ENCODE measurements around the gene JAZF1.

Gene JAZF1

DNA sequence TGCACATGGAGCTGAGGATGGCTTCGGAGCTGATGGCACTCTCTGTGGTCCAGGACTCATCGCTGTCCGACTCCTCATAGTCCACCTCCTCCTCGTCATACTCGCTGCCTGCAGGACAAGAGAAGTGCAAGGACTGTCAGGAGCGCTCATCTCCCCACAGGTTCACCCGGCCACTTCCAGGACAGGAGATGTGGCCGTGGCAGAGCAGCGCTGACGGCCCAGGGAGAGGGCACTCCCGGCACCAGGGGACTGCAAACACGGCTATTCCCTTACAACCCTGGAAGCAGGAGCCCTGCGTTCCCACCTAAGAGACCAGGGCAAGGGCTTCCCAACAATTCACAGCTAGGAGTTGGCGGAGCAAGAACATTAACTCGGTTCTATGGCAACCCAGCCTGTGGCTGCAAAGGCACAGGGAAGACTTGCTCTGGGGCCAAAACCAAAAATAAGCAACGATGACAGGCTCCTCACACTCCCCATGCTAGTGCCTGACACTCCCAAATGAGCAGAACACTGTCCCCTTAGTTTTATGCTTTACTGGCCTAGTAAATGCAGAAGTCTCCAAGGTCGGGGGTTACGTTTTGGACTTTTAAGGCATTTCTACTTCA lies 339.7 kb downstream of the JAZF1 start:
- Histone ChIP-seq H3K27ac (ENCODE audit: low read depth, low read length) (no peak overlapping the region), H3K27me3 (ENCODE audit: insufficient read depth, low read length) (no peaks in the 10 kb centered on the region), H3K79me2 (ENCODE audit: control insufficient read depth, insufficient read depth, low read length, unreplicated experiment) (no peaks in the 10 kb centered on the region), H3K4me1 (ENCODE audit: control insufficient read depth, insufficient read depth, low read length, unreplicated experiment) (no peaks in the 10 kb centered on the region), H2AFZ (ENCODE audit: low read length, unreplicated experiment) (no peak overlapping the region), H3K36me3 (ENCODE audit: insufficient read depth, low read length) (no peaks in the 10 kb centered on the region), H3K4me3 (ENCODE audit: low read depth, low read length) (no peak overlapping the region)

DNA sequence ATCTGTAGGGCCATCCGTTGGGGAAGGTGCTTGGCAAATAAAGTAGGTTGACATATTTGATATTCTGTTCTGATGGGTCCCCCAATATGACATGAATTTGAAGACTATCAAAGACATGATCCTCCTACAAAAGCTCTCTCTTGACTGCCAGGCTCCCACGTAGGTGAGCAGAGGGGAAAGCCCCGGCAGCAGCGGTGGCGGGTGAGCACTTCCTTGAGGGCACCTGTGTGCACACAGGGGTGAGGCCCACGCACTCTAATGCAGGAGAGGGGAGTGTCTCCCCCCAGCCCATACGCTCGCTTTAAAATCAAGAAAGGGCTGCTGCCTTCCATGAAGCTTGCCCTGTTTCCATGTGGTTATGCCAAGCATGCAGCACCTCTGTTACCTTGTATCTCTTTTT lies 340.3 kb downstream of the JAZF1 start:
- Histone ChIP-seq H3K79me2 (ENCODE audit: control insufficient read depth, insufficient read depth, low read length, unreplicated experiment) (no peaks in the 10 kb centered on the region), H3K4me1 (ENCODE audit: control insufficient read depth, insufficient read depth, low read length, unreplicated experiment) (no peaks in the 10 kb centered on the region), H3K27me3 (ENCODE audit: insufficient read depth, low read length) (no peaks in the 10 kb centered on the region), H2AFZ (ENCODE audit: low read length, unreplicated experiment) (no peak overlapping the region), H3K4me3 (ENCODE audit: low read depth, low read length) (no peak overlapping the region), H3K27ac (ENCODE audit: low read depth, low read length) (no peak overlapping the region), H3K36me3 (ENCODE audit: insufficient read depth, low read length) (no peaks in the 10 kb centered on the region)

DNA sequence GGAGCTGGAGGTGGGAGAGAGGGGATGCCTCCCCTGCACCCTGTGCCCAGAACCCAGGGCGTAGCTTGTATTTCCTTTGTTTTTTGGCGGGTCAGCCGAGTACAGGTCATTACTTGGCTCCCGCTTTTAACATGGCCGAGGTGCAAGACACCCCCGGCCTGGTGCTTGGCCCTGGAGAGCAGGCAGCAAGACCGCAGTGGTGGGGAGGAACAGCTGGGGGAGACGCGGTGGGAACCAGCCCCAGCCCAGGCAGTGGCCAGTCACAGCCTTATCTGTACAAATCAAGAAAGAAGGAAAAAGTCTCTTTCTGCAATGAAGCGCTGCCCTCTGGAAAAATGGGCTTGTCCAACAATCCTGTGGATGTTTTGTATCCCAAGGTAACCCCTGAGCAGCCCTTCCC lies 341.5 kb downstream of the JAZF1 start:
- Histone ChIP-seq H3K36me3 (ENCODE audit: insufficient read depth, low read length) (no peaks in the 10 kb centered on the region), H3K79me2 (ENCODE audit: control insufficient read depth, insufficient read depth, low read length, unreplicated experiment) (no peaks in the 10 kb centered on the region), H2AFZ (ENCODE audit: low read length, unreplicated experiment) (no peak overlapping the region), H3K27me3 (ENCODE audit: insufficient read depth, low read length) (no peaks in the 10 kb centered on the region), H3K4me3 (ENCODE audit: low read depth, low read length) (no peak overlapping the region), H3K27ac (ENCODE audit: low read depth, low read length) (no peak overlapping the region), H3K4me1 (ENCODE audit: control insufficient read depth, insufficient read depth, low read length, unreplicated experiment) (no peaks in the 10 kb centered on the region)

DNA sequence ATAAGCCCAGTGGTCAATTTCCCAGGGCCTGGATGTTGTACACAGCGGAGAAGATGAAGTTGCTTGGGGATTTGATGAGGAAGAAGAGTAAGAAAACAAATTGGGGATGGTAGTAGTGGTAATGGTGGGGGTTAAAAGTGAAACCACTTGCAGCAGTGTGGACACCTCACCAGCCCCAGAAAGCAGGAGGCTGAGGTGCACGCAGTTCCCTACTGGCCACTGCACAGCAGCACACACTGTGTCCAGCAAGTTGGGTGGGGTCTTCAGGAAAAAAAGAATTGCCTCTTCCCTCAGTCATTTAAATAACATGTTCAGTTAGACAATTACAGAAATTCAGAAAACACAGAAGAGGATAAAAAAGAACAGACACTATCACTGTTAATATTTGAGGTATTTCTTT lies 344.1 kb downstream of the JAZF1 start:
- Histone ChIP-seq H3K27me3 (ENCODE audit: insufficient read depth, low read length) (no peaks in the 10 kb centered on the region), H3K27ac (ENCODE audit: low read depth, low read length) (no peak overlapping the region), H3K4me3 (ENCODE audit: low read depth, low read length) (no peak overlapping the region), H3K36me3 (ENCODE audit: insufficient read depth, low read length) (peaks cover 4% of the 10 kb centered on the region), H3K79me2 (ENCODE audit: control insufficient read depth, insufficient read depth, low read length, unreplicated experiment) (no peaks in the 10 kb centered on the region), H3K4me1 (ENCODE audit: control insufficient read depth, insufficient read depth, low read length, unreplicated experiment) (no peaks in the 10 kb centered on the region), H2AFZ (ENCODE audit: low read length, unreplicated experiment) (no peak overlapping the region)

DNA sequence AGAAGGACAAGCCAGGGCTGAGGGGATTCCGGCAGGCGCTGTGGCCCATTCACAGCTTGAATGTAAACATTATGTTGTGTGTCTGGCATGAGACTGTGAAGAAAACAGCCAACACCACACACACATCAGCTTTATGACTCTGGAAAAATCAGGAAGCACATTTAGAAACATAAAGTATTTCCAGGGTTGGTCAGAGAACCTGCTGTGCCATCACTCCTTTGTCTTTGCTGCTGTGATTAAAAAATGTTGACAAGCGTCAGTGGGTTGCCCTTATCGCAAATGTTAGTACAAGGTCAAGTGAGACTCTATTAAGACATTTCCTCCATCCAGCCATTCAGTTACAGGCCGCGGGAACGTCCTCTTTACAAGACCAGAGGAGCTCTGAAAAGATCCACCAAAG lies 345.2 kb downstream of the JAZF1 start:
- no peak overlapping the region for H3K27ac ChIP-seq (ENCODE audit: low read depth, low read length)
- H3K4me3 ChIP-seq (ENCODE audit: low read depth, low read length) = no peak overlapping the region
- H3K27me3 ChIP-seq (ENCODE audit: insufficient read depth, low read length) = no peaks in the 10 kb centered on the region
- H3K79me2 ChIP-seq (ENCODE audit: control insufficient read depth, insufficient read depth, low read length, unreplicated experiment) = no peaks in the 10 kb centered on the region
- H3K36me3 ChIP-seq (ENCODE audit: insufficient read depth, low read length) = peaks cover 4% of the 10 kb centered on the region
- no peak overlapping the region for H2AFZ ChIP-seq (ENCODE audit: low read length, unreplicated experiment)
- H3K4me1 ChIP-seq (ENCODE audit: control insufficient read depth, insufficient read depth, low read length, unreplicated experiment) = no peaks in the 10 kb centered on the region

DNA sequence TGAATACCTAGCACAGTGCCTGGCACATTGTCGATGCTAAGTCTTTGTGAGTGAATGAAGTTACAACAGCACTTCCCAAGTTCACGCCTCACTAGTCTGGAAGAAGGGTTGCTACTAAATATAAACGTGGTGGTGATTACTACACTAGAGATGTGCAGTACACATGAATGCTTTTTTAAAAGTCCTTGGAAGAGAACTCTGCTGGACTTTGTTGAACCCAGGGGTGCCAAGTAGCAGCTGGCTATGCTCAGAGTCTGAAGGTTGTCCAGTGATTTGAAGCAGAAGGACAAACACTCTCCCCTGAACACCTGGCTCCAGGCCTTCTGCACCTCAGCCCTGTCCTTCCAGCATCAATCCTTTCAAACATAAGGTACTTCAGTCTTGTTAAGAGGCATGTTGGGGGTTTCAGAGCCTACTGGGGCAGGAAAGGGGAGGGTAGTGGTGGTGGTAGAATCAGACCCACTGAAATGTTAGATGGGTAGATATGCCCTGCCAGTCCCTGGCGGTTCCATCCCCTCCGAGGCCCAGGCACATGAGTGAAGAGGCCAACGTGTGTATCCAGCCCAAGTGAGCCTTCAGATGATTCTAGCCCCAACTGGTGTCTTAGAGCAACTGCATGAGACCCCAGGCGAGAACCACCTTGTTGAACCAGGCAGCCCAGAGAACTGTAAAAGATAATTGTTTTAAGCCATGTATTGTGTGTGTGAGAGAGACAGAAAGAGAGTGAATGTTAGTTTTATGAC lies 346.2 kb downstream of the JAZF1 start:
- H3K4me3 ChIP-seq (ENCODE audit: low read depth, low read length) = no peak overlapping the region
- H3K79me2 ChIP-seq (ENCODE audit: control insufficient read depth, insufficient read depth, low read length, unreplicated experiment) = no peaks in the 10 kb centered on the region
- no peak overlapping the region for H2AFZ ChIP-seq (ENCODE audit: low read length, unreplicated experiment)
- no peak overlapping the region for H3K27ac ChIP-seq (ENCODE audit: low read depth, low read length)
- H3K4me1 ChIP-seq (ENCODE audit: control insufficient read depth, insufficient read depth, low read length, unreplicated experiment) = no peaks in the 10 kb centered on the region
- peaks cover 4% of the 10 kb centered on the region for H3K36me3 ChIP-seq (ENCODE audit: insufficient read depth, low read length)
- H3K27me3 ChIP-seq (ENCODE audit: insufficient read depth, low read length) = no peaks in the 10 kb centered on the region

DNA sequence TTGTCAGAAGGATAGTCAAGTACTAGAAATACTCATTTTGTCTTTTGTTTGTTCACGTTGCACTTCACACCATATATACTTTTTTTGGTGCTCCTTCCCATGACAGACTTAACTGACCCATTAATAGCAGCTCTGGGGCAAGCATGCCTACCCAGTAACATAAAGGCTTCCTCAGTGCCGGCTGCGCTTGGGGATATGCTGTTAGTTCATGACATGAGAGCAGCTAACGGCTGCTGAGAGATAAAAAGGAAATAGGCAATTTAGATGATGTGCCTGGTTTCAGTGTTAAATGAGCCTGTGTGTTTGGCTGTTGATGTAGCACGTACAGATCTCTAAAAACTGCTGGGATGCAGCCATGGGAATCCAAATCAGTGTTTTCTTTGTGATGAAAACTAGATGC lies 354.2 kb downstream of the JAZF1 start:
- H3K27me3 ChIP-seq (ENCODE audit: insufficient read depth, low read length) = no peaks in the 10 kb centered on the region
- no peak overlapping the region for H3K27ac ChIP-seq (ENCODE audit: low read depth, low read length)
- no peak overlapping the region for H3K4me3 ChIP-seq (ENCODE audit: low read depth, low read length)
- H3K79me2 ChIP-seq (ENCODE audit: control insufficient read depth, insufficient read depth, low read length, unreplicated experiment) = no peaks in the 10 kb centered on the region
- no peak overlapping the region for H2AFZ ChIP-seq (ENCODE audit: low read length, unreplicated experiment)
- H3K36me3 ChIP-seq (ENCODE audit: insufficient read depth, low read length) = 0 out of 2 replicates have a peak, but pooled peaks cover 6% of the 10 kb centered on the region
- no peaks in the 10 kb centered on the region for H3K4me1 ChIP-seq (ENCODE audit: control insufficient read depth, insufficient read depth, low read length, unreplicated experiment)

DNA sequence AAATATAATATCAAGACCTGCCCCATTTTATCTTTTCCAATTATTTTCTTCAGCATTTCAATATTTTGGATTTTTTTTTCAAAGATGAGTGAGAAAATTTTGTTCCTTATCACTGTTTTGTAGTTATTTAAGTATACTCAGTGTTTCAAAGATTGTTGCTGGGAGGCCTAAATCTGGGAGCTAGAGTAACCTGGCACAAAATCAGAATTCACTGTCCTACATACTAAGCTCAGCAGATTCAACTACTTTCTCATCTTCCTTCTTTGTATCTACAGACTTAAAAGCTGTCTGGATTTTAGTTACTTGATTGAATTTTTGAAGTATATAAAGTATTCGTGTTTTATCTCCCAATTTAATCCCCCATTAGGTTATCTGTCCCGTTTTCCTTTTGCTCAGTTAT lies 354.7 kb downstream of the JAZF1 start:
- no peaks in the 10 kb centered on the region for H3K79me2 ChIP-seq (ENCODE audit: control insufficient read depth, insufficient read depth, low read length, unreplicated experiment)
- H3K27me3 ChIP-seq (ENCODE audit: insufficient read depth, low read length) = no peaks in the 10 kb centered on the region
- peaks cover 6% of the 10 kb centered on the region; the same call in 1 of the 2 replicates for H3K36me3 ChIP-seq (ENCODE audit: insufficient read depth, low read length)
- no peak overlapping the region for H2AFZ ChIP-seq (ENCODE audit: low read length, unreplicated experiment)
- no peaks in the 10 kb centered on the region for H3K4me1 ChIP-seq (ENCODE audit: control insufficient read depth, insufficient read depth, low read length, unreplicated experiment)
- no peak overlapping the region for H3K27ac ChIP-seq (ENCODE audit: low read depth, low read length)
- H3K4me3 ChIP-seq (ENCODE audit: low read depth, low read length) = no peak overlapping the region

DNA sequence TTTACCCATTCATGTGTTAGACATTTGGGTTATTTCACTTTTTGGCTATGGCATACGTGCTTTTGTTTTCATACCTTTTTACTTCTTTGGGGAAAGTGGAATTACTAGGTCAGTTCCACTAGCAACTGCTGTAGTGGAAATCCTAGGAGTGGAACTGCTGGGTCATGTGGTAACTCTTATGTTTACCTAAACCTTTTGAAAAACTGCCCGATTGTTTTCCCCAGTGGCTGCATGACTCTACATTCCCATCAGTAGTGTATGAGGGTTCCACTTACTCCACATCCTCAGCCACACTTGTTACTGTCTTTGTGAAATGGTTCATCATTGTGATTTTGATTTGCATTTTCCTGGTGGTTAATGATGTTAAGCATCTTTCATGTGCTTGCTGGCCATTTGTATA lies 358.4 kb downstream of the JAZF1 start:
- no peak overlapping the region for H2AFZ ChIP-seq (ENCODE audit: low read length, unreplicated experiment)
- peaks cover under 1% of the 10 kb centered on the region; the same call in 1 of the 2 replicates for H3K36me3 ChIP-seq (ENCODE audit: insufficient read depth, low read length)
- no peak overlapping the region for H3K27ac ChIP-seq (ENCODE audit: low read depth, low read length)
- H3K79me2 ChIP-seq (ENCODE audit: control insufficient read depth, insufficient read depth, low read length, unreplicated experiment) = no peaks in the 10 kb centered on the region
- no peak overlapping the region for H3K4me3 ChIP-seq (ENCODE audit: low read depth, low read length)
- no peaks in the 10 kb centered on the region for H3K27me3 ChIP-seq (ENCODE audit: insufficient read depth, low read length)
- H3K4me1 ChIP-seq (ENCODE audit: control insufficient read depth, insufficient read depth, low read length, unreplicated experiment) = no peaks in the 10 kb centered on the region

DNA sequence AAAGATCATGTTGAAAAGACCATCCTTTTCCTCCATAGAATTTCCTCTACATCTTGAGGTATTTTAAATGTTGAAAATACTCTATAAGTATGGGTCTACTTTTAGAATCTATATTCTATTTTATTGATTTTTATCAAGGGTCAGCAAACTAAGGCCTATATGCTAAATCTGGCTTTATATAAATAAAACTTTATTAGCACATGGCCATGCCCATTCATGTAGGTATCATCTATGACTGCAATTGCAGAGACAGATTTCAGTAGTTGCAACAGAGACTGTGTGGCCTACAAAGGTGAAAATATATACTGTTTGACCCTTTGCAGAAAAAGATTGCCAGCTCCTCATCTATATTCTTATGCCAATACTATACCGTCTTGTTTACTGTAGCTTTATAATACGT lies 367.9 kb downstream of the JAZF1 start:
- Histone ChIP-seq H3K27ac (ENCODE audit: low read depth, low read length) (no peak overlapping the region), H3K4me1 (ENCODE audit: control insufficient read depth, insufficient read depth, low read length, unreplicated experiment) (peaks cover 15% of the 10 kb centered on the region), H2AFZ (ENCODE audit: low read length, unreplicated experiment) (no peak overlapping the region), H3K36me3 (ENCODE audit: insufficient read depth, low read length) (no peaks in the 10 kb centered on the region), H3K4me3 (ENCODE audit: low read depth, low read length) (no peak overlapping the region), H3K27me3 (ENCODE audit: insufficient read depth, low read length) (no peaks in the 10 kb centered on the region), H3K79me2 (ENCODE audit: control insufficient read depth, insufficient read depth, low read length, unreplicated experiment) (no peaks in the 10 kb centered on the region)

DNA sequence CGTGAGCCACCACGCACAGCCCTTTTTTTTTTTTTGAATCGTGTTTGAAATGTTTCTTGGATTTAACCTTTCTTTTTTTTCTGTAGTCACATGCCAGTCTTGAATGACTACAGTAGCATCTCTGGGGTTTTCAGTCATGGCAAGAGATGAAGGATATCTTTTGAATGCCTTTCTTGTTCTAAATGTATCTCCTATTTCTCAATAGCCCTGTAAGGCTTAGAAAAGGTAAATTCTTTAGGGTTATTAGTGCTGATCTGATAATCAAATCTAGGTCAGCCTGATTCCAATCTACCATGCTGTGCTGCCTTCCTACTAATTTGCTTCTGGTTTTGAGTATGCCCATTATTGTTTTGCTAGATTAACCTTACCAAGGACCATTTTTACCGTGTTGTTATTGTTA lies 370.4 kb downstream of the JAZF1 start:
- no peak overlapping the region for H3K4me3 ChIP-seq (ENCODE audit: low read depth, low read length)
- H2AFZ ChIP-seq (ENCODE audit: low read length, unreplicated experiment) = no peak overlapping the region
- no peaks in the 10 kb centered on the region for H3K36me3 ChIP-seq (ENCODE audit: insufficient read depth, low read length)
- peaks cover 16% of the 10 kb centered on the region for H3K4me1 ChIP-seq (ENCODE audit: control insufficient read depth, insufficient read depth, low read length, unreplicated experiment)
- H3K27me3 ChIP-seq (ENCODE audit: insufficient read depth, low read length) = no peaks in the 10 kb centered on the region
- no peak overlapping the region for H3K27ac ChIP-seq (ENCODE audit: low read depth, low read length)
- no peaks in the 10 kb centered on the region for H3K79me2 ChIP-seq (ENCODE audit: control insufficient read depth, insufficient read depth, low read length, unreplicated experiment)
